H1 (cell line): ENCODE measurements around the gene TAS2R16. TPM values are rescaled to one million over a fixed set of nuclear protein-coding genes. Genes with fewer than 3 reads are reported as not detected.

ENCODE experiments used
- CTCF ChIA-PET: fragments of 300-600 bp; sonication (Branson Sonifier 250); formaldehyde crosslinking; loops from one replicate; lab custom pipeline; 2021; ENCODE audit not compliant: partially characterized antibody; lab: Charles Lee
- POLR2A ChIA-PET: fragments of 300-600 bp; sonication (Branson Sonifier 250); formaldehyde crosslinking; loops from one replicate; lab custom pipeline; 2021; ENCODE audit warnings: inconsistent platforms; ENCODE audit not compliant: partially characterized antibody; lab: Charles Lee
- DNase-seq, 2 experiments: peaks; one replicate each; pipeline versions ENCODE4 v3.0.0 to v3.0.0-alpha.2; 2010 to 2022; ENCODE audit warnings: low spot score in 2 of 2, low read depth in 1 of 2, mixed read lengths in 1 of 2
- FAIRE-seq: peaks from 2 replicates; lab custom pipeline; 2011; peaks lifted over from hg19 to GRCh38; lab: Jason Lieb, UNC
- H2AFZ ChIP-seq: 2 replicates; pipeline ENCODE4 v1.8.1; 2012; ENCODE audit warnings: low read length, inconsistent platforms
- H2AK5ac ChIP-seq: 2 replicates; pipeline ENCODE4 v1.6.1; 2013; ENCODE audit warnings: low read depth, low read length
- H2BK120ac ChIP-seq: replicated peaks from 2 replicates; pipeline ENCODE3; 2013; ENCODE audit warnings: low read depth, low read length, inconsistent platforms
- H2BK12ac ChIP-seq: 2 replicates; pipeline ENCODE4 v1.6.1; 2013; ENCODE audit warnings: low read depth, low read length
- H2BK15ac ChIP-seq: 2 replicates; pipeline ENCODE4 v1.6.1; 2013; ENCODE audit warnings: low read length
- H2BK20ac ChIP-seq: 2 replicates; pipeline ENCODE4 v1.6.1; 2013; ENCODE audit warnings: low read length
- H2BK5ac ChIP-seq: 2 replicates; pipeline ENCODE4 v1.6.1; 2013; ENCODE audit warnings: low read depth, low read length
- H3K14ac ChIP-seq: 2 replicates; pipeline ENCODE4 v1.6.1; 2013; ENCODE audit warnings: inconsistent platforms; ENCODE audit not compliant: insufficient read length
- H3K18ac ChIP-seq: 2 replicates; pipeline ENCODE4 v1.6.1; 2013; ENCODE audit warnings: low read length; ENCODE audit errors: extremely low read depth
- H3K23ac ChIP-seq: 2 replicates; pipeline ENCODE4 v1.6.1; 2013; ENCODE audit warnings: inconsistent platforms; ENCODE audit not compliant: insufficient read length
- H3K23me2 ChIP-seq: 2 replicates; pipeline ENCODE4 v1.6.1; 2013; ENCODE audit warnings: low read depth, low read length
- H3K27ac ChIP-seq: 2 replicates; pipeline ENCODE4 v1.6.1; 2011; ENCODE audit warnings: low read depth, low read length, inconsistent platforms
- H3K27me3 ChIP-seq, 4 experiments: replicated peaks in 1 of 4; 1 replicate in 1 of 4; 2 replicates in 3 of 4; pipeline versions ENCODE4 v1.6.1 to v1.8.1; 2011 to 2013; ENCODE audit warnings: low read length in 3 of 4, mild to moderate bottlenecking in 3 of 4, inconsistent platforms in 2 of 4, mixed read lengths in 2 of 4, moderate library complexity in 1 of 4; ENCODE audit not compliant: control insufficient read depth in 3 of 4, insufficient read depth in 3 of 4; ENCODE audit errors: extremely low read depth in 1 of 4
- H3K36me3 ChIP-seq, 4 experiments: 2 replicates each; pipeline versions ENCODE4 v1.6.1 to v1.8.1; 2011 to 2013; ENCODE audit warnings: mild to moderate bottlenecking in 4 of 4, low read length in 3 of 4, moderate library complexity in 2 of 4, control low read depth in 1 of 4, inconsistent platforms in 1 of 4; ENCODE audit not compliant: insufficient read depth in 4 of 4, control insufficient read depth in 2 of 4
- H3K4ac ChIP-seq: replicated peaks from 2 replicates; pipeline ENCODE3; 2013; ENCODE audit warnings: low read length, low read depth, mixed read lengths, inconsistent platforms; ENCODE audit not compliant: insufficient read length
- H3K4me1 ChIP-seq, 4 experiments: replicated peaks in 1 of 4; 1 replicate in 1 of 4; 2 replicates in 3 of 4; pipeline versions ENCODE4 v1.6.1 to v1.8.1; 2011 to 2013; ENCODE audit warnings: low read length in 3 of 4, inconsistent platforms in 2 of 4, mixed read lengths in 1 of 4; ENCODE audit not compliant: insufficient read depth in 4 of 4, control insufficient read depth in 3 of 4
- H3K4me2 ChIP-seq, 2 experiments: 2 replicates each; pipeline versions ENCODE4 v1.6.1 to v1.8.1; 2011 to 2013; ENCODE audit warnings: low read depth in 2 of 2, low read length in 2 of 2, control low read depth in 1 of 2, inconsistent platforms in 1 of 2, mild to moderate bottlenecking in 1 of 2; ENCODE audit not compliant: insufficient read depth in 1 of 2
- H3K4me3 ChIP-seq, 4 experiments: fragments of 200-600, 300-600 bp in 1 of 4; sonication (generic), shearing (Covaris generic), sonication (Bioruptor Twin) in 1 of 4; 2 replicates each; pipeline versions ENCODE4 v1.5.1 to v1.8.1; 2011 to 2016; ENCODE audit warnings: low read length in 4 of 4, low read depth in 3 of 4, control low read depth in 2 of 4, inconsistent platforms in 2 of 4, mild to moderate bottlenecking in 2 of 4, mixed read lengths in 1 of 4, moderate library complexity in 1 of 4; ENCODE audit not compliant: insufficient read depth in 2 of 4; ENCODE audit errors: extremely low read depth in 1 of 4
- H3K56ac ChIP-seq: replicated peaks from 2 replicates; pipeline ENCODE3; 2013; ENCODE audit warnings: low read depth, mild to moderate bottlenecking, mixed read lengths, low read length, inconsistent platforms; ENCODE audit not compliant: insufficient read length
- H3K79me1 ChIP-seq: 2 replicates; pipeline ENCODE4 v1.6.1; 2013; ENCODE audit warnings: low read depth, low read length, control low read depth
- H3K79me2 ChIP-seq, 2 experiments: 2 replicates each; pipeline versions ENCODE4 v1.6.1 to v1.8.1; 2012 to 2013; ENCODE audit warnings: low read length in 2 of 2, mild to moderate bottlenecking in 2 of 2, inconsistent platforms in 1 of 2; ENCODE audit not compliant: insufficient read depth in 2 of 2, control insufficient read depth in 1 of 2
- H3K9ac ChIP-seq, 4 experiments: replicated peaks in 1 of 4; 1 replicate in 1 of 4; 2 replicates in 3 of 4; pipeline versions ENCODE4 v1.6.1 to v1.8.1; 2011 to 2013; ENCODE audit warnings: low read depth in 3 of 4, low read length in 3 of 4, control low read depth in 2 of 4, mild to moderate bottlenecking in 2 of 4, moderate library complexity in 2 of 4, inconsistent platforms in 1 of 4; ENCODE audit errors: extremely low read depth in 1 of 4
- H3K9me3 ChIP-seq, 2 experiments: 2 replicates each; pipeline versions ENCODE4 v1.6.1 to v1.8.1; 2012 to 2013; ENCODE audit warnings: mild to moderate bottlenecking in 2 of 2, moderate library complexity in 2 of 2, control low read depth in 1 of 2, inconsistent platforms in 1 of 2, low read depth in 1 of 2, low read length in 1 of 2, mixed read lengths in 1 of 2; ENCODE audit not compliant: insufficient read depth in 2 of 2
- H4K20me1 ChIP-seq, 2 experiments: replicated peaks in 1 of 2; 2 replicates each; pipeline versions ENCODE3 to v1.8.1; 2011 to 2013; ENCODE audit warnings: inconsistent platforms in 2 of 2, low read length in 2 of 2, mild to moderate bottlenecking in 1 of 2; ENCODE audit not compliant: insufficient read depth in 2 of 2, control insufficient read depth in 1 of 2
- H4K5ac ChIP-seq: 2 replicates; pipeline ENCODE4 v1.6.1; 2013; ENCODE audit warnings: low read length, low read depth, mixed read lengths, inconsistent platforms; ENCODE audit not compliant: insufficient read length
- H4K8ac ChIP-seq: 2 replicates; pipeline ENCODE4 v1.8.0; 2013; ENCODE audit warnings: mild to moderate bottlenecking, moderate library complexity, low read length, inconsistent platforms; ENCODE audit not compliant: insufficient read depth; ENCODE audit errors: extremely low read depth
- H4K91ac ChIP-seq: replicated peaks from 2 replicates; pipeline ENCODE3; 2013; ENCODE audit warnings: low read length, mixed read lengths, inconsistent platforms; ENCODE audit not compliant: insufficient read length
- ATF2 ChIP-seq: IDR thresholded peaks from 2 replicates; pipeline ENCODE4 v1.6.1; 2012; ENCODE audit warnings: low read length, inconsistent platforms
- ATF3 ChIP-seq: IDR thresholded peaks from 2 replicates; pipeline ENCODE4 v1.6.1; 2011; ENCODE audit warnings: low read depth, mild to moderate bottlenecking, low read length; ENCODE audit not compliant: insufficient read depth
- BACH1 ChIP-seq: IDR thresholded peaks from 2 replicates; pipeline ENCODE4 v1.6.1; 2012; ENCODE audit warnings: low read length, improper control_type of control experiment
- CHD2 ChIP-seq: IDR thresholded peaks from 2 replicates; pipeline ENCODE4 v1.6.1; 2012; ENCODE audit warnings: low read length, improper control_type of control experiment
- EGR1 ChIP-seq: IDR thresholded peaks from 2 replicates; pipeline ENCODE4 v1.6.1; 2011; ENCODE audit warnings: low read depth, low read length, borderline replicate concordance
- GABPA ChIP-seq: IDR thresholded peaks from 2 replicates; pipeline ENCODE4 v1.6.1; 2011; ENCODE audit warnings: mild to moderate bottlenecking, low read length, moderate library complexity, borderline replicate concordance; ENCODE audit not compliant: insufficient read depth
- GTF2F1 ChIP-seq: IDR thresholded peaks from 2 replicates; pipeline ENCODE4 v1.6.1; 2012; ENCODE audit warnings: low read depth, low read length, improper control_type of control experiment, borderline replicate concordance
- JUN ChIP-seq: IDR thresholded peaks from 2 replicates; pipeline ENCODE4 v1.6.1; 2011; ENCODE audit warnings: low read depth, mild to moderate bottlenecking, improper control_type of control experiment, low read length
- MAX ChIP-seq: IDR thresholded peaks from 2 replicates; pipeline ENCODE4 v1.6.1; 2012; ENCODE audit warnings: inconsistent platforms
- NANOG ChIP-seq: IDR thresholded peaks from 2 replicates; pipeline ENCODE4 v1.6.1; 2011; ENCODE audit warnings: low read length, low read depth, mild to moderate bottlenecking, inconsistent platforms; ENCODE audit not compliant: insufficient read depth, poor library complexity, severe bottlenecking
- POU5F1 ChIP-seq: IDR thresholded peaks from 2 replicates; pipeline ENCODE4 v1.6.1; 2011; ENCODE audit warnings: low read depth, mild to moderate bottlenecking, low read length, moderate library complexity
- SP1 ChIP-seq: IDR thresholded peaks from 2 replicates; pipeline ENCODE4 v1.6.1; 2011; ENCODE audit warnings: low read depth, low read length
- TCF12 ChIP-seq: IDR thresholded peaks from 2 replicates; pipeline ENCODE4 v1.6.1; 2011; ENCODE audit warnings: low read depth, mild to moderate bottlenecking, low read length
- WGBS, 2 experiments: shearing (Covaris generic) in 1 of 2; methylation state at CpG; one replicate each; pipeline versions ENCODE4 v1.1.6 to v1.1.7; 2013 to 2015; ENCODE audit warnings: low lambda C conversion rate in 2 of 2, mixed read lengths in 2 of 2, inconsistent platforms in 1 of 2, low coverage in 1 of 2, missing lambda C conversion rate in 1 of 2; ENCODE audit not compliant: insufficient replicate concordance in 2 of 2, insufficient coverage in 1 of 2, insufficient read length in 1 of 2; ENCODE audit errors: extremely low coverage in 1 of 2, missing lambda C conversion rate in 1 of 2; 5-methylcytosine and 5-hydroxymethylcytosine counted together
- polyA plus RNA-seq, 7 experiments: library from polyadenylated mRNA; depleted of rRNA in 3 of 7; stranded (reverse) in 5 of 7; unstranded in 2 of 7; fragments of >200 nt in 5 of 7; fragments of 200-250 nt in 2 of 7; gene quantifications; 1 replicate in 5 of 7; 2 replicates in 1 of 7; 4 replicates in 1 of 7; pipeline versions ENCODE4 v1.2.1 to v1.2.3, GENCODE V29; 2011 to 2013; ENCODE audit warnings: missing spikeins in 2 of 7, mixed read lengths in 2 of 7
- total RNA-seq: library from RNA; stranded (reverse); fragmentation: NEBNext Ultra II Directional; extraction: Animal tissue kit (Norgen Biotek cat#: 25700); gene quantifications from 2 replicates; pipeline ENCODE4 v1.2.1, GENCODE V29; 2021

The TAS2R16 gene
- total and polyA plus RNA-seq, 2 of the 8 experiments (the other 6 are each of a cell fraction or from before 2014, with no cell fraction given): not detected

- Histone ChIP-seq H4K91ac (no peak overlapping the region), H3K18ac (no peak overlapping the region), H3K56ac (no peak overlapping the region), H3K23ac (no peak overlapping the region), H3K27ac (no peak overlapping the region), H3K9me3 (no peaks in the 10 kb centered on the region), H3K4me3 (no peak overlapping the region), H3K9ac (no peak overlapping the region), H2BK20ac (no peak overlapping the region), H3K36me3 (no peaks in the 10 kb centered on the region), H2AK5ac (no peak overlapping the region), H4K8ac (no peak overlapping the region), H2BK15ac (no peak overlapping the region), H3K4me1 (no peaks in the 10 kb centered on the region), H3K4me2 (no peak overlapping the region), H2BK5ac (no peak overlapping the region), H2BK120ac (no peak overlapping the region), H3K79me1 (no peaks in the 10 kb centered on the region), H3K14ac (no peak overlapping the region), H3K79me2 (no peaks in the 10 kb centered on the region), H3K23me2 (no peaks in the 10 kb centered on the region), H4K5ac (no peak overlapping the region), H3K27me3 (no peaks in the 10 kb centered on the region), H3K4ac (no peak overlapping the region), H2AFZ (no peak overlapping the region), H2BK12ac (no peak overlapping the region), H4K20me1 (no peaks in the 10 kb centered on the region)
- POLR2A ChIA-PET: no interaction called here
- DNase-seq (no peak), FAIRE-seq (no peak)
- CTCF ChIA-PET: no interaction called here
- whole genome bisulfite sequencing, 2 experiments: 93% methylated on average over 1 of the region's 1 CpG; no CpG with 5 or more reads in 1 of the 2 experiments
- TF ChIP-seq CHD2: no peak
- TF ChIP-seq GTF2F1: no peak
- TF ChIP-seq ATF2: no peak
- no peak for TF ChIP-seq JUN
- no peak for TF ChIP-seq GABPA
- TF ChIP-seq EGR1: no peak
- no peak for TF ChIP-seq POU5F1
- no peak for TF ChIP-seq ATF3
- no peak for TF ChIP-seq TCF12
- no peak for TF ChIP-seq BACH1
- TF ChIP-seq MAX: no peak
- no peak for TF ChIP-seq SP1
- TF ChIP-seq NANOG: no peak
Observed at GRCh38 chr7:123004931-123005330, 9.4 kb upstream of the TAS2R16 start.
